Testis (tissue), 2 donors: ENCODE data around the gene NUP214.

Experiments used
- POLR2A ChIP-seq: fragments of 450-650 bp; IDR thresholded peaks from one replicate; pipeline ENCODE4 v1.6.1; 2017; ENCODE audit warnings: antibody characterized with exemption, mild to moderate bottlenecking, moderate library complexity
- TF ChIP-seq, protein P1 (sequence below), 3 experiments: fragments of 450-650 bp in 2 of 3; fragments of 200-600 bp in 1 of 3; sonication (generic) in 1 of 3; IDR thresholded peaks; one replicate each; pipeline ENCODE4 v1.5.1; 2016 to 2019; ENCODE audit warnings: antibody characterized with exemption in 3 of 3, mild to moderate bottlenecking in 2 of 3, moderate library complexity in 1 of 3

DNA sequence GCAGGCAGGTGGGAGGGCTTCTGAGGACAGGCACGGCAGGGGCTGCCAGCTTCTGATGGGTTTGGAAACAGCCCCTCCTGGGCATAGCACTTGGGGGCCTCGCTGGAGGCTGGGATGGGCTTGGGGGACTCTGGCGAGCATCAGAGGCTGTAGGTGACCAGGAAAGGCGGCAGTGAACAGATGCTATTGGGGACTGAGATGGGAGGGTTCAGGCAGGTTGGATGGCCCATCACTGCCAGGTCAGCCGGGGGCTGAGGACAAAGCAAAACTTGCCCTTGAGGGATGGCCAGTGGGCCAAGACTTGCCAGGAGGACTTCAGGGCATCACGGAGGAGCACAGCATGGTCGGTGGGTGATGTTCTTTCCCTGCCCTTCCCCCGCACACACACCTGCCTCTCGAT lies 22.4 kb upstream of the NUP214 start:
- no peak for TF ChIP-seq POLR2A
- TF ChIP-seq, protein P1, sequence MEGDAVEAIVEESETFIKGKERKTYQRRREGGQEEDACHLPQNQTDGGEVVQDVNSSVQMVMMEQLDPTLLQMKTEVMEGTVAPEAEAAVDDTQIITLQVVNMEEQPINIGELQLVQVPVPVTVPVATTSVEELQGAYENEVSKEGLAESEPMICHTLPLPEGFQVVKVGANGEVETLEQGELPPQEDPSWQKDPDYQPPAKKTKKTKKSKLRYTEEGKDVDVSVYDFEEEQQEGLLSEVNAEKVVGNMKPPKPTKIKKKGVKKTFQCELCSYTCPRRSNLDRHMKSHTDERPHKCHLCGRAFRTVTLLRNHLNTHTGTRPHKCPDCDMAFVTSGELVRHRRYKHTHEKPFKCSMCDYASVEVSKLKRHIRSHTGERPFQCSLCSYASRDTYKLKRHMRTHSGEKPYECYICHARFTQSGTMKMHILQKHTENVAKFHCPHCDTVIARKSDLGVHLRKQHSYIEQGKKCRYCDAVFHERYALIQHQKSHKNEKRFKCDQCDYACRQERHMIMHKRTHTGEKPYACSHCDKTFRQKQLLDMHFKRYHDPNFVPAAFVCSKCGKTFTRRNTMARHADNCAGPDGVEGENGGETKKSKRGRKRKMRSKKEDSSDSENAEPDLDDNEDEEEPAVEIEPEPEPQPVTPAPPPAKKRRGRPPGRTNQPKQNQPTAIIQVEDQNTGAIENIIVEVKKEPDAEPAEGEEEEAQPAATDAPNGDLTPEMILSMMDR (IDR thresholded peaks at IDR 0.05) = no peak
